ENCODE results near the gene MTARC2. TPM values are rescaled to one million over a fixed set of nuclear protein-coding genes. Genes with fewer than 3 reads are reported as not detected.
"Not testable (repeated sequence)": the region's sequence is repeated elsewhere in the genome, so short reads cannot be mapped to it uniquely, and the experiment has no call there.

The MTARC2 gene
- total RNA-seq, 4 donors from 2014 or later = 1.5 to 6.7 (median 6.1) TPM

- no peaks in the 10 kb centered on the region for H3K4me1 ChIP-seq
- no peaks in the 10 kb centered on the region for H3K36me3 ChIP-seq
- no peak overlapping the region for H3K4me3 ChIP-seq
- TF ChIP-seq CTCF (IDR thresholded peaks at IDR 0.05) (no peak), POLR2A (IDR thresholded peaks at IDR 0.05) (no peak)
- H3K9me3 ChIP-seq = peaks cover 0 to 7% (median 0%) of the 10 kb centered on the region in 3 donors
- peaks cover 0 to 7% (median 0%) of the 10 kb centered on the region in 4 donors for H3K27me3 ChIP-seq
- no peak overlapping the region for H3K27ac ChIP-seq
- intact Hi-C loops (cut with DNase I) = no loop called here
- WGBS, 2 donors = 83 to 89% methylated on average over 13 of the region's 20 CpGs
- no peak for DNase-seq
These were observed 30.1 kb upstream of the MTARC2 start for GRCh38 chr1:220717800-220718640.

- H3K36me3 ChIP-seq; DNase-seq; H3K27ac ChIP-seq; H3K27me3 ChIP-seq; intact Hi-C loops (cut with DNase I); H3K4me1 ChIP-seq; H3K4me3 ChIP-seq; H3K9me3 ChIP-seq: not testable (repeated sequence)
- 93 to 95% methylated on average over 3 to 4 of the region's 7 CpGs for WGBS, 2 donors
These were observed 26.9 kb upstream of the MTARC2 start for GRCh38 chr1:220721266-220721665.

- H3K27me3 ChIP-seq = no peaks in the 10 kb centered on the region
- intact Hi-C loops (cut with DNase I) = no loop called here
- no peak overlapping the region for H3K4me3 ChIP-seq
- WGBS, 2 donors = 88 to 100% methylated on average over 1 to 3 of the region's 3 CpGs
- no peak overlapping the region for H3K27ac ChIP-seq
- TF ChIP-seq CTCF (IDR thresholded peaks at IDR 0.05) (peak in 1 of 6 experiments; percentile 30), POLR2A (IDR thresholded peaks at IDR 0.05) (no peak)
- H3K9me3 ChIP-seq = no peaks in the 10 kb centered on the region
- H3K36me3 ChIP-seq = no peaks in the 10 kb centered on the region
- no peak for DNase-seq
- H3K4me1 ChIP-seq = no peaks in the 10 kb centered on the region
These were observed 21.5 kb upstream of the MTARC2 start for GRCh38 chr1:220726634-220727033.

- Histone ChIP-seq H3K27ac (no peak overlapping the region), H3K4me1 (peaks cover 0 to 3% (median under 1%) of the 10 kb centered on the region in 3 donors), H3K4me3 (no peak overlapping the region), H3K27me3 (no peaks in the 10 kb centered on the region), H3K36me3 (no peaks in the 10 kb centered on the region), H3K9me3 (no peaks in the 10 kb centered on the region)
- WGBS, 2 donors = 80 to 92% methylated on average over 1 of the region's 1 CpG
- no peak for TF ChIP-seq POLR2A (IDR thresholded peaks at IDR 0.05)
- TF ChIP-seq CTCF (IDR thresholded peaks at IDR 0.05) = no peak
- no peak for DNase-seq
- intact Hi-C loops (cut with DNase I) = no loop called here
These were observed 20.6 kb upstream of the MTARC2 start for GRCh38 chr1:220727519-220727918.

GRCh38 chr1:220730486-220730885, 17.6 kb upstream of the MTARC2 start:
- Histone ChIP-seq H3K9me3 (no peaks in the 10 kb centered on the region), H3K36me3 (no peaks in the 10 kb centered on the region), H3K4me3 (no peak overlapping the region), H3K27me3 (no peaks in the 10 kb centered on the region), H3K27ac (no peak overlapping the region), H3K4me1 (peaks cover 4 to 15% (median 4%) of the 10 kb centered on the region in 3 donors)
- no peak for TF ChIP-seq POLR2A (IDR thresholded peaks at IDR 0.05)
- no peak for TF ChIP-seq CTCF (IDR thresholded peaks at IDR 0.05)
- intact Hi-C loops (cut with DNase I) = loop anchor here (5.0 kb wide), 1 partner anchor 38 kb away; the partner anchor contains the start of gene C1orf115
- DNase-seq = no peak
- WGBS, 2 donors = 79 to 89% methylated on average over 2 of the region's 2 CpGs

Measured in esophagus squamous epithelium (tissue), 5 donors.